ENCODE results near the gene SLC2A5. TPM values are rescaled to one million over a fixed set of nuclear protein-coding genes. Genes with fewer than 3 reads are reported as not detected.

The SLC2A5 gene
- total RNA-seq, 1 experiment from 2014 or later = not detected

- Histone ChIP-seq H3K9me3 (ENCODE audit: insufficient read depth, low read depth) (no peaks in the 10 kb centered on the region), H3K4me3 (no peak overlapping the region), H2AFZ (no peak overlapping the region), H3F3A (ENCODE audit: insufficient read depth, low read depth) (no peaks in the 10 kb centered on the region), H3K79me2 (ENCODE audit: low read depth) (no peaks in the 10 kb centered on the region), H3K27ac (peak overlapping the region; percentile 16; the same call in 1 of the 2 replicates), H3K36me3 (ENCODE audit: low read depth) (no peaks in the 10 kb centered on the region), H3K9me2 (ENCODE audit: insufficient read depth) (no peaks in the 10 kb centered on the region), H3K4me1 (replicated peaks; ENCODE audit: insufficient read depth) (peaks cover 8% of the 10 kb centered on the region), H3K27me3 (ENCODE audit: insufficient read depth, low read depth) (no peaks in the 10 kb centered on the region), H3K4me2 (peak overlapping the region; percentile 34; the same call in 1 of the 2 replicates), H4K20me1 (ENCODE audit: insufficient read depth) (peaks cover 4% of the 10 kb centered on the region; the same call in 1 of the 2 replicates)
- TF ChIP-seq EZH2 (IDR thresholded peaks at IDR 0.05; ENCODE audit: low read depth) = no peak
- TF ChIP-seq CTCF (conservative IDR thresholded peaks at IDR 0.05) = peak; percentile 90
- intact Hi-C loops (cut with micrococcal nuclease; ENCODE audit: unreplicated experiment) = loop anchor here (1.0 to 10.0 kb wide), 3 partner anchors 85 to 380 kb away; no protein-coding TSS in a partner anchor
- ChIA-PET CTCF (interaction anchor here (0.5 to 0.9 kb wide), 4 partner anchors 23 to 96 kb away, joined by 3 to 5 read pairs (median 4); no protein-coding TSS in a partner anchor), POLR2A (ENCODE audit: unreplicated experiment) (no interaction called here)
- peak; percentile 91 for DNase-seq
- BruUV-seq (replicated peaks) = no TSS peak
Observed at GRCh38 chr1:9110669-9111356, 41.4 kb upstream of the SLC2A5 start.

DNA sequence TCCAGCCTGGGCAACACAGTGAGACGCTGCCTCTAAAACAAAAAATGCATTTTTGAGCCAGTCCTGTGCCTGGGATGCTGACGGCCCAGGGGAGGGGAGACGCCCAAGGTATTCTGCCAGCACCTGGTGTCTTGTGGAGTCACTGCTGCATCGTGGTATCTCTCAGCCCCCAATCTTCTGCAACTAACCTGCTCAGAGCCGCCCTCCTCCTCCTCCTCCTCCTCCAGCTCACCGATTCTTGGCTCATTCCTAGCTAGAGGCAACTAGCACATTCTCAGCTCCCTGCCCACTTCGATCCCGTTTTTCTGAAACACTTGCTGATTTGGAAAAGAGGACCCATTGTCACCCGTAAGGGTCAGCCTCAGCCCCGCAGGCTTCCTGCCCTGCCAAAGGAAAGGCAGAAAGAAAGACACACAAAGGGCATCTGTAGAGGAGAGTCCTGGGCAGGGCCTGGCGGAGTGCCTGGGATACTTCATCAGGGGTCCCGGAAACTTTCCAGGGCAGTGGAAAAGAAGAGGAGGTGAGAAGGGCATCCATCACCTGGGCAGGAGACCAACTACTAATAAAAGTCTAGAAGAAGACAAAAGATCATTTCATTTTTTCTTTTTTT is 38.7 kb upstream of the SLC2A5 start:
- H2AFZ ChIP-seq = no peak overlapping the region
- intact Hi-C loops (cut with micrococcal nuclease; ENCODE audit: unreplicated experiment) = loop anchor here (10.0 kb wide), 1 partner anchor 253 kb away; no protein-coding TSS in a partner anchor
- no TSS peak for BruUV-seq (replicated peaks)
- H3K27me3 ChIP-seq (ENCODE audit: insufficient read depth, low read depth) = no peaks in the 10 kb centered on the region
- H3K27ac ChIP-seq = no peak overlapping the region
- no peak overlapping the region for H3K4me3 ChIP-seq
- no peaks in the 10 kb centered on the region for H3K36me3 ChIP-seq (ENCODE audit: low read depth)
- H3K79me2 ChIP-seq (ENCODE audit: low read depth) = no peaks in the 10 kb centered on the region
- H3F3A ChIP-seq (ENCODE audit: insufficient read depth, low read depth) = no peaks in the 10 kb centered on the region
- TF ChIP-seq EZH2 (IDR thresholded peaks at IDR 0.05; ENCODE audit: low read depth) = no peak
- TF ChIP-seq CTCF (conservative IDR thresholded peaks at IDR 0.05) = no peak
- H3K4me2 ChIP-seq = no peak overlapping the region
- CTCF ChIA-PET = no interaction called here
- H3K9me3 ChIP-seq (ENCODE audit: insufficient read depth, low read depth) = no peaks in the 10 kb centered on the region
- H3K4me1 ChIP-seq (replicated peaks; ENCODE audit: insufficient read depth) = peaks cover 8% of the 10 kb centered on the region
- H3K9me2 ChIP-seq (ENCODE audit: insufficient read depth) = no peaks in the 10 kb centered on the region
- DNase-seq = no peak
- POLR2A ChIA-PET (ENCODE audit: unreplicated experiment) = no interaction called here
- H4K20me1 ChIP-seq (ENCODE audit: insufficient read depth) = peaks cover 4% of the 10 kb centered on the region; the same call in 1 of the 2 replicates

GRCh38 chr1:9107136-9107535 is 37.7 kb upstream of the SLC2A5 start:
- Histone ChIP-seq H3K9me2 (ENCODE audit: insufficient read depth) (no peaks in the 10 kb centered on the region), H3F3A (ENCODE audit: insufficient read depth, low read depth) (no peaks in the 10 kb centered on the region), H3K27ac (no peak overlapping the region), H2AFZ (no peak overlapping the region), H3K27me3 (ENCODE audit: insufficient read depth, low read depth) (no peaks in the 10 kb centered on the region), H4K20me1 (ENCODE audit: insufficient read depth) (peaks cover 4% of the 10 kb centered on the region; the same call in 1 of the 2 replicates), H3K4me3 (no peak overlapping the region), H3K4me2 (no peak overlapping the region), H3K4me1 (replicated peaks; ENCODE audit: insufficient read depth) (peaks cover 8% of the 10 kb centered on the region), H3K36me3 (ENCODE audit: low read depth) (no peaks in the 10 kb centered on the region), H3K9me3 (ENCODE audit: insufficient read depth, low read depth) (no peaks in the 10 kb centered on the region), H3K79me2 (ENCODE audit: low read depth) (no peaks in the 10 kb centered on the region)
- intact Hi-C loops (cut with micrococcal nuclease; ENCODE audit: unreplicated experiment) = loop anchor here (10.0 kb wide), 1 partner anchor 252 kb away; no protein-coding TSS in a partner anchor
- no peak for DNase-seq
- TF ChIP-seq CTCF (conservative IDR thresholded peaks at IDR 0.05) (no peak), EZH2 (IDR thresholded peaks at IDR 0.05; ENCODE audit: low read depth) (no peak)
- CTCF ChIA-PET = no interaction called here
- POLR2A ChIA-PET (ENCODE audit: unreplicated experiment) = no interaction called here
- BruUV-seq (replicated peaks) = no TSS peak

All from PC-9 (cell line).